HepG2 (cell line): ENCODE results near the gene WBP2NL.

ENCODE experiments used
- ARNTL ChIP-seq: sonication (generic); formaldehyde crosslinking; IDR thresholded peaks from 2 replicates; pipeline ENCODE4 v1.4.0; 2020; ENCODE audit warnings: mild to moderate bottlenecking, missing genetic modification reagents
- JUN ChIP-seq: sonication (generic); formaldehyde crosslinking; IDR thresholded peaks from 2 replicates; pipeline ENCODE4 v1.4.0; 2020; ENCODE audit warnings: mild to moderate bottlenecking, missing genetic modification reagents
- NCOA1 ChIP-seq: sonication (generic); formaldehyde crosslinking; IDR thresholded peaks from 2 replicates; pipeline ENCODE4 v1.9.0; 2021; ENCODE audit warnings: missing genetic modification reagents
- PRDM15 ChIP-seq: sonication (generic); formaldehyde crosslinking; IDR thresholded peaks from 2 replicates; pipeline ENCODE4 v1.4.0; 2020; ENCODE audit warnings: missing genetic modification reagents
- SIN3B ChIP-seq: fragments of 150-350 bp; IDR thresholded peaks from 2 replicates; pipeline ENCODE4 v1.6.1; 2014; ENCODE audit warnings: low read length
- TAF1 ChIP-seq: sonication (generic); formaldehyde crosslinking; IDR thresholded peaks from 2 replicates; pipeline ENCODE4 v1.4.0; 2020; ENCODE audit warnings: missing genetic modification reagents

GRCh38 chr22:42010778-42011177 is 12.2 kb downstream of the WBP2NL start:
- no peak for TF ChIP-seq JUN (CRISPR knock-in tag)
- no peak for TF ChIP-seq ARNTL (CRISPR knock-in tag)
- TF ChIP-seq SIN3B, result no peak
- TF ChIP-seq NCOA1 (CRISPR knock-in tag), result no peak
- no peak for TF ChIP-seq TAF1 (CRISPR knock-in tag)
- TF ChIP-seq PRDM15, result no peak
